ENCODE data around the gene ZNF710.

DNA sequence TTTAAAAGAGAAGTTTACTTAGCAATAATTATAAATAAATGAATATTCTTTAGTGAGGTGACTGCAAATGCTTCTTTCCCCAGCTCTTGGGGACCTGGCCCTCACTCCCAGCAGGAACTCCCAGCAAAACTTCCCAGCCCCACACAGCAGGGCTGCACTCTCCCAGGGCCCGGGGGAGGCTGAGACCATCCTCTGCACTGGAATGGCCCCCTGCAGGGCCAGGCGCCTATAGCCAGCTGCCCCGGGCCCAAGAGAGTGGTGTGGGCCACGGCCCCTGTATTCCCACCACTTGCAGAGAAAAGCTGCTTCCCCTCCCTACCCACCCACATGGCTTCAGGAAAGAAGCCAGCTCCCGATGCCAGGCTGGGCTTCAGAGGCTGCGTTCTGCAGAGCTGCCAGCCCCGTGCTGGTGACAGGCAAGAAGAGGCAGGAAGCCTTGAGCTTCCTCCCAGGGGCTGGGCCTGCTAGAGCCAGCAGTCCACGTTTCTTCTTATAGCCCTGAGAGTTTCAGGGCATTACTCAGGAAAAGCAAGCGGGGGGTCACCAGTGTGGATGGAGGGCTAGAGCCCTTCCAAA, 81.1 kb downstream of the ZNF710 start:
- TF ChIP-seq ZNF512 (tag; IDR thresholded peaks at IDR 0.05) (no peak), NFXL1 (CRISPR knock-in tag; IDR thresholded peaks at IDR 0.05) (no peak), JUND (IDR thresholded peaks at IDR 0.05; ENCODE audit: borderline replicate concordance, low read depth, low read length) (no peak), JUND (tag; IDR thresholded peaks at IDR 0.05; ENCODE audit: borderline replicate concordance, low read depth, low read length) (no peak), STAT5B (CRISPR knock-in tag; IDR thresholded peaks at IDR 0.05) (no peak), SREBF2 (CRISPR knock-in tag; IDR thresholded peaks at IDR 0.05) (no peak), SMC3 (conservative IDR thresholded peaks at IDR 0.05; ENCODE audit: insufficient read depth, low read depth, low read length) (no peak), ZNF318 (IDR thresholded peaks at IDR 0.05; ENCODE audit: borderline replicate concordance in 1 of 2, low read depth in 1 of 2) (no peak), CTCF (IDR thresholded peaks at IDR 0.05 in 2 of 3, conservative IDR thresholded peaks at IDR 0.05 in 1 of 3; ENCODE audit: insufficient read depth in 2 of 3, low read depth in 1 of 3, low read length in 3 of 3) (no peak), POLR2A (conservative IDR thresholded peaks at IDR 0.05) (no peak)
- TF ChIP-seq, protein P1, sequence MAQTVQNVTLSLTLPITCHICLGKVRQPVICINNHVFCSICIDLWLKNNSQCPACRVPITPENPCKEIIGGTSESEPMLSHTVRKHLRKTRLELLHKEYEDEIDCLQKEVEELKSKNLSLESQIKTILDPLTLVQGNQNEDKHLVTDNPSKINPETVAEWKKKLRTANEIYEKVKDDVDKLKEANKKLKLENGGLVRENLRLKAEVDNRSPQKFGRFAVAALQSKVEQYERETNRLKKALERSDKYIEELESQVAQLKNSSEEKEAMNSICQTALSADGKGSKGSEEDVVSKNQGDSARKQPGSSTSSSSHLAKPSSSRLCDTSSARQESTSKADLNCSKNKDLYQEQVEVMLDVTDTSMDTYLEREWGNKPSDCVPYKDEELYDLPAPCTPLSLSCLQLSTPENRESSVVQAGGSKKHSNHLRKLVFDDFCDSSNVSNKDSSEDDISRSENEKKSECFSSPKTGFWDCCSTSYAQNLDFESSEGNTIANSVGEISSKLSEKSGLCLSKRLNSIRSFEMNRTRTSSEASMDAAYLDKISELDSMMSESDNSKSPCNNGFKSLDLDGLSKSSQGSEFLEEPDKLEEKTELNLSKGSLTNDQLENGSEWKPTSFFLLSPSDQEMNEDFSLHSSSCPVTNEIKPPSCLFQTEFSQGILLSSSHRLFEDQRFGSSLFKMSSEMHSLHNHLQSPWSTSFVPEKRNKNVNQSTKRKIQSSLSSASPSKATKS (CRISPR knock-in tag; IDR thresholded peaks at IDR 0.05), result no peak
- TF ChIP-seq, protein P2, sequence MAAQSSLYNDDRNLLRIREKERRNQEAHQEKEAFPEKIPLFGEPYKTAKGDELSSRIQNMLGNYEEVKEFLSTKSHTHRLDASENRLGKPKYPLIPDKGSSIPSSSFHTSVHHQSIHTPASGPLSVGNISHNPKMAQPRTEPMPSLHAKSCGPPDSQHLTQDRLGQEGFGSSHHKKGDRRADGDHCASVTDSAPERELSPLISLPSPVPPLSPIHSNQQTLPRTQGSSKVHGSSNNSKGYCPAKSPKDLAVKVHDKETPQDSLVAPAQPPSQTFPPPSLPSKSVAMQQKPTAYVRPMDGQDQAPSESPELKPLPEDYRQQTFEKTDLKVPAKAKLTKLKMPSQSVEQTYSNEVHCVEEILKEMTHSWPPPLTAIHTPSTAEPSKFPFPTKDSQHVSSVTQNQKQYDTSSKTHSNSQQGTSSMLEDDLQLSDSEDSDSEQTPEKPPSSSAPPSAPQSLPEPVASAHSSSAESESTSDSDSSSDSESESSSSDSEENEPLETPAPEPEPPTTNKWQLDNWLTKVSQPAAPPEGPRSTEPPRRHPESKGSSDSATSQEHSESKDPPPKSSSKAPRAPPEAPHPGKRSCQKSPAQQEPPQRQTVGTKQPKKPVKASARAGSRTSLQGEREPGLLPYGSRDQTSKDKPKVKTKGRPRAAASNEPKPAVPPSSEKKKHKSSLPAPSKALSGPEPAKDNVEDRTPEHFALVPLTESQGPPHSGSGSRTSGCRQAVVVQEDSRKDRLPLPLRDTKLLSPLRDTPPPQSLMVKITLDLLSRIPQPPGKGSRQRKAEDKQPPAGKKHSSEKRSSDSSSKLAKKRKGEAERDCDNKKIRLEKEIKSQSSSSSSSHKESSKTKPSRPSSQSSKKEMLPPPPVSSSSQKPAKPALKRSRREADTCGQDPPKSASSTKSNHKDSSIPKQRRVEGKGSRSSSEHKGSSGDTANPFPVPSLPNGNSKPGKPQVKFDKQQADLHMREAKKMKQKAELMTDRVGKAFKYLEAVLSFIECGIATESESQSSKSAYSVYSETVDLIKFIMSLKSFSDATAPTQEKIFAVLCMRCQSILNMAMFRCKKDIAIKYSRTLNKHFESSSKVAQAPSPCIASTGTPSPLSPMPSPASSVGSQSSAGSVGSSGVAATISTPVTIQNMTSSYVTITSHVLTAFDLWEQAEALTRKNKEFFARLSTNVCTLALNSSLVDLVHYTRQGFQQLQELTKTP (IDR thresholded peaks at IDR 0.05; ENCODE audit: low read depth in 1 of 2, partially characterized antibody in 2 of 2), result no peak

Data from K562 (cell line).